GM12878 (cell line): ENCODE results near the gene SINHCAF. TPM values are rescaled to one million over a fixed set of nuclear protein-coding genes. Genes with fewer than 3 reads are reported as not detected.

Experiments used
- ATAC-seq: fragments of 200-7000 bp; cut with Tn5 transposase; 3 replicates; pipeline ENCODE4 v1.9.1; 2020; ENCODE audit warnings: mild to moderate bottlenecking, moderate library complexity
- BruUV-seq: library from RNA; stranded (reverse); fragments of 400-500 nt; replicated peaks from 2 replicates; lab custom pipeline; 2021; lab: Mats Ljungman, UMichigan
- CTCF ChIA-PET: fragments of 300-600 bp; sonication (Branson Sonifier 250); formaldehyde crosslinking; extraction: SDS; loops from one replicate; lab custom pipeline; 2021; ENCODE audit warnings: inconsistent platforms; lab: Yijun Ruan, JAX
- POLR2A ChIA-PET: fragments of 350-600 bp; formaldehyde crosslinking; extraction: SDS; loops from one replicate; lab custom pipeline; 2021; ENCODE audit warnings: inconsistent platforms; lab: Charles Lee
- RAD21 ChIA-PET: fragments of 300-600 bp; sonication (Branson Sonifier 250); formaldehyde crosslinking; loops from one replicate; lab custom pipeline; 2023; ENCODE audit warnings: antibody characterized with exemption; ENCODE audit not compliant: unreplicated experiment; lab: Charles Lee
- SMC1A ChIA-PET: fragments of 300-600 bp; sonication (Branson Sonifier 250); formaldehyde crosslinking; loops from one replicate; lab custom pipeline; 2023; ENCODE audit not compliant: unreplicated experiment, uncharacterized antibody; lab: Charles Lee
- DNase-seq: peaks from one replicate; pipeline ENCODE4 v3.0.0-alpha.2; 2011; ENCODE audit warnings: low read depth, low spot score
- FAIRE-seq: peaks from 3 replicates; lab custom pipeline; 2011; peaks lifted over from hg19 to GRCh38; lab: Jason Lieb, UNC
- H2AFZ ChIP-seq: 2 replicates; pipeline ENCODE4 v1.6.0; 2011; ENCODE audit warnings: low read depth, low read length, control low read depth; ENCODE audit not compliant: control insufficient read depth
- H3K27ac ChIP-seq: 2 replicates; pipeline ENCODE4 v1.5.1; 2011; ENCODE audit warnings: control low read depth; ENCODE audit not compliant: control insufficient read depth, insufficient read depth
- H3K27me3 ChIP-seq, 2 experiments: replicated peaks in 1 of 2; 2 replicates each; pipeline versions ENCODE4 v1.6.0 to v1.6.1; 2011; ENCODE audit warnings: low read length in 1 of 2; ENCODE audit not compliant: control insufficient read depth in 2 of 2, insufficient read depth in 2 of 2
- H3K36me3 ChIP-seq, 2 experiments: 2 replicates each; pipeline ENCODE4 v1.5.1; 2011; ENCODE audit warnings: low read length in 1 of 2; ENCODE audit not compliant: control insufficient read depth in 2 of 2, insufficient read depth in 2 of 2
- H3K4me1 ChIP-seq: 2 replicates; pipeline ENCODE4 v1.6.1; 2011; ENCODE audit warnings: mild to moderate bottlenecking, low read length, moderate library complexity, mixed read lengths; ENCODE audit not compliant: control insufficient read depth, insufficient read depth
- H3K4me2 ChIP-seq: 2 replicates; pipeline ENCODE4 v1.6.0; 2011; ENCODE audit warnings: control low read depth; ENCODE audit not compliant: control insufficient read depth, insufficient read depth
- H3K4me3 ChIP-seq: fragments of 200-600 bp; sonication (generic); 2 replicates; pipeline ENCODE4 v1.5.1; 2016
- H3K79me2 ChIP-seq: 2 replicates; pipeline ENCODE4 v1.6.0; 2011; ENCODE audit warnings: low read length; ENCODE audit not compliant: control insufficient read depth, insufficient read depth
- H3K9ac ChIP-seq: 2 replicates; pipeline ENCODE4 v1.8.0; 2011; ENCODE audit warnings: low read length, control low read depth, mixed read lengths; ENCODE audit not compliant: control insufficient read depth, insufficient read depth
- H3K9me3 ChIP-seq: replicated peaks from 3 replicates; pipeline ENCODE4 v1.5.1; 2011; ENCODE audit warnings: mild to moderate bottlenecking, low read length; ENCODE audit not compliant: control insufficient read depth, insufficient read depth
- H4K20me1 ChIP-seq: 2 replicates; pipeline ENCODE4 v1.6.0; 2011; ENCODE audit not compliant: control insufficient read depth, insufficient read depth
- BCL11A ChIP-seq: IDR thresholded peaks from 2 replicates; pipeline ENCODE4 v1.6.1; 2011; ENCODE audit warnings: low read depth, low read length
- BMI1 ChIP-seq: fragments of 450-650 bp; IDR thresholded peaks from 2 replicates; pipeline ENCODE4 v1.6.1; 2016; ENCODE audit warnings: mild to moderate bottlenecking, moderate library complexity, borderline replicate concordance
- HDAC2 ChIP-seq: fragments of 200-600 bp; sonication (generic); IDR thresholded peaks from 2 replicates; pipeline ENCODE4 v1.6.1; 2017
- MTA2 ChIP-seq: fragments of 450-650 bp; IDR thresholded peaks from 2 replicates; pipeline ENCODE4 v1.6.1; 2016; ENCODE audit warnings: low read depth, mild to moderate bottlenecking, moderate library complexity
- RELA ChIP-seq: fragments of 450-650 bp; IDR thresholded peaks from 2 replicates; pipeline ENCODE4 v1.8.0; 2014; ENCODE audit warnings: borderline replicate concordance; ENCODE audit not compliant: partially characterized antibody
- TARDBP ChIP-seq: IDR thresholded peaks from 2 replicates; pipeline ENCODE4 v1.6.1; 2016; ENCODE audit warnings: borderline replicate concordance
- YY1 ChIP-seq: IDR thresholded peaks from 2 replicates; pipeline ENCODE4 v1.6.1; 2011; ENCODE audit warnings: low read depth, mild to moderate bottlenecking, low read length
- ZBED1 ChIP-seq: IDR thresholded peaks from 2 replicates; pipeline ENCODE4 v1.6.1; 2016; ENCODE audit warnings: borderline replicate concordance
- WGBS: methylation state at CpG from one replicate; pipeline ENCODE4 v1.1.6; 2016; ENCODE audit warnings: low lambda C conversion rate; ENCODE audit not compliant: insufficient replicate concordance, insufficient coverage; ENCODE audit errors: missing lambda C conversion rate; 5-methylcytosine and 5-hydroxymethylcytosine counted together
- in situ Hi-C: fragments of 300-500 bp; cut with MboI; formaldehyde crosslinking; loops from 9 replicates; pipeline ENCODE4 v1.14.3; 2018; ENCODE audit warnings: mixed read lengths
- intact Hi-C: fragments of 100-400 bp; cut with micrococcal nuclease; formaldehyde crosslinking; loops from one replicate; pipeline ENCODE4 v1.14.2; 2022; ENCODE audit not compliant: unreplicated experiment
- polyA plus RNA-seq, 11 experiments: library from polyadenylated mRNA; depleted of rRNA in 4 of 11; unstranded in 6 of 11; stranded (reverse) in 5 of 11; fragments of >200 nt; fragmentation: Nextera tagmentation in 4 of 11; fragmentation: Illumina TruSeq in 1 of 11; extraction: Ambion mirVana in 4 of 11; extraction: Trizol in 1 of 11; gene quantifications; 1 replicate in 1 of 11; 2 replicates in 10 of 11; pipeline versions ENCODE4 v1.2.1 to v1.2.3, GENCODE V29; 2011 to 2016; ENCODE audit warnings: inconsistent platforms in 2 of 11, missing spikeins in 2 of 11, low read depth in 1 of 11
- total RNA-seq, 4 experiments: library from RNA; depleted of rRNA in 3 of 4; stranded (reverse); fragments of >200 nt in 3 of 4; fragmentation: Illumina TruSeq in 1 of 4; extraction: Trizol in 1 of 4; gene quantifications; 2 replicates each; pipeline versions ENCODE4 v1.2.1 to v1.2.3, GENCODE V29; 2013 to 2021
- TF ChIP-seq, protein P1 (sequence below): fragments of 450-650 bp; IDR thresholded peaks from 2 replicates; pipeline ENCODE4 v1.6.1; 2016; ENCODE audit warnings: mild to moderate bottlenecking
- TF ChIP-seq, protein P2 (sequence below): IDR thresholded peaks from 2 replicates; pipeline ENCODE4 v1.6.1; 2012; ENCODE audit warnings: low read depth, low read length, improper control_type of control experiment
- TF ChIP-seq, protein P3 (sequence below): fragments of 450-650 bp; IDR thresholded peaks from 2 replicates; pipeline ENCODE4 v1.6.1; 2018; ENCODE audit warnings: borderline replicate concordance, mild to moderate bottlenecking; ENCODE audit not compliant: partially characterized antibody
- TF ChIP-seq, protein P4 (sequence below), 3 experiments: IDR thresholded peaks in 2 of 3; conservative IDR thresholded peaks in 1 of 3; 2 replicates each; pipeline ENCODE4 v1.5.1; 2011; ENCODE audit warnings: low read depth in 3 of 3, low read length in 3 of 3, mild to moderate bottlenecking in 3 of 3, control low read depth in 2 of 3, moderate library complexity in 2 of 3, inconsistent platforms in 1 of 3, mixed read lengths in 1 of 3; ENCODE audit not compliant: control insufficient read depth in 2 of 3, insufficient read depth in 1 of 3; ENCODE audit errors: extremely low read depth in 1 of 3
- TF ChIP-seq, protein P5 (sequence below): IDR thresholded peaks from 2 replicates; pipeline ENCODE4 v1.6.1; 2012; ENCODE audit warnings: low read depth, low read length, improper control_type of control experiment

SINHCAF gene
- total and polyA plus RNA-seq, 10 of the 15 experiments (the other 5 are each of a cell fraction or from before 2014, with no cell fraction given) = 60.4 to 156 (median 90.3) TPM

DNA sequence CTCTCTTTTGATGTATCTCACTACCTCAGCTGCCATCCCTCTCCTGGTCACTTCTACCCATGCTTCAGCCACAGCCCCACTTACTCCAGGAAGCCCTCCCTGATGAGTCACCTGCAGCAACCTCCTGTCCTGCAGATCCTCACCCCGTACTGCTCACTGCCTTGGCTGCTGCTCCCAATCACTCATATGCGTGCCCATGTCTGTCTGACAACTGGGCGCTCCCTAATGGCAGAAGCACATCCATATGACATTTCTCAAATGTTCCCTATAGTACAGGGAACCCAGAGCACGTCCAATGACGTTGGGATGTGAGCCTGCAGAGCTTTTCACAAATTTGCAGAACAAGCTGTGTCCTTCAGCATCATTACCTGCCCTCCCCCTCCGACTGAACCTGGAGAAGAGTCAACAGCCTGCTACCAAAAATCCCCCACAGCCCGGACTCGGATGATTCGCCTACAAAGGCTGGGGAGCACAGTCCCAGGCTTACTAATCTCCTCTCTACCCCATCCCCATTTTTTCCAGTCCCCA is 90.0 kb downstream of the SINHCAF start:
- Histone ChIP-seq H3K79me2 (no peaks in the 10 kb centered on the region), H3K9me3 (no peaks in the 10 kb centered on the region; the same call in 2 of the 3 replicates), H3K4me2 (no peak overlapping the region), H3K4me3 (no peak overlapping the region), H3K4me1 (peaks cover 12% of the 10 kb centered on the region), H3K36me3 (no peaks in the 10 kb centered on the region), H3K9ac (no peak overlapping the region), H4K20me1 (no peaks in the 10 kb centered on the region), H3K27me3 (no peaks in the 10 kb centered on the region; a peak in 1 of 4 replicates), H3K27ac (no peak overlapping the region), H2AFZ (no peak overlapping the region)
- ATAC-seq = no peak
- no TSS peak for BruUV-seq
- CTCF ChIA-PET = interaction anchor here (1.5 to 5.5 kb wide), 5 partner anchors 16 to 387 kb away, joined by 4 to 100 read pairs (median 18); no protein-coding TSS in a partner anchor
- FAIRE-seq = no peak
- POLR2A ChIA-PET = no interaction called here
- intact Hi-C loops (no loop called here), in situ Hi-C loops (loop anchor here (5.0 kb wide), 2 partner anchors 119 to 389 kb away; no protein-coding TSS in a partner anchor)
- no peak for DNase-seq
- SMC1A ChIA-PET = interaction anchor here (1.2 to 3.8 kb wide), 3 partner anchors 32 to 388 kb away, joined by 5 to 15 read pairs (median 6); no protein-coding TSS in a partner anchor
- RAD21 ChIA-PET = interaction anchor here (2.3 kb wide), 1 partner anchor 384 kb away, joined by 6 read pairs; no protein-coding TSS in a partner anchor
- TF ChIP-seq YY1 = no peak
- no peak for TF ChIP-seq RELA
- TF ChIP-seq, protein P1, sequence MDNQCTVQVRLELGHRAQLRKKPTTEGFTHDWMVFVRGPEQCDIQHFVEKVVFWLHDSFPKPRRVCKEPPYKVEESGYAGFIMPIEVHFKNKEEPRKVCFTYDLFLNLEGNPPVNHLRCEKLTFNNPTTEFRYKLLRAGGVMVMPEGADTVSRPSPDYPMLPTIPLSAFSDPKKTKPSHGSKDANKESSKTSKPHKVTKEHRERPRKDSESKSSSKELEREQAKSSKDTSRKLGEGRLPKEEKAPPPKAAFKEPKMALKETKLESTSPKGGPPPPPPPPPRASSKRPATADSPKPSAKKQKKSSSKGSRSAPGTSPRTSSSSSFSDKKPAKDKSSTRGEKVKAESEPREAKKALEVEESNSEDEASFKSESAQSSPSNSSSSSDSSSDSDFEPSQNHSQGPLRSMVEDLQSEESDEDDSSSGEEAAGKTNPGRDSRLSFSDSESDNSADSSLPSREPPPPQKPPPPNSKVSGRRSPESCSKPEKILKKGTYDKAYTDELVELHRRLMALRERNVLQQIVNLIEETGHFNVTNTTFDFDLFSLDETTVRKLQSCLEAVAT = no peak
- no peak for TF ChIP-seq HDAC2
- TF ChIP-seq, protein P2, sequence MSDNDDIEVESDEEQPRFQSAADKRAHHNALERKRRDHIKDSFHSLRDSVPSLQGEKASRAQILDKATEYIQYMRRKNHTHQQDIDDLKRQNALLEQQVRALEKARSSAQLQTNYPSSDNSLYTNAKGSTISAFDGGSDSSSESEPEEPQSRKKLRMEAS = no peak
- TF ChIP-seq, protein P3, sequence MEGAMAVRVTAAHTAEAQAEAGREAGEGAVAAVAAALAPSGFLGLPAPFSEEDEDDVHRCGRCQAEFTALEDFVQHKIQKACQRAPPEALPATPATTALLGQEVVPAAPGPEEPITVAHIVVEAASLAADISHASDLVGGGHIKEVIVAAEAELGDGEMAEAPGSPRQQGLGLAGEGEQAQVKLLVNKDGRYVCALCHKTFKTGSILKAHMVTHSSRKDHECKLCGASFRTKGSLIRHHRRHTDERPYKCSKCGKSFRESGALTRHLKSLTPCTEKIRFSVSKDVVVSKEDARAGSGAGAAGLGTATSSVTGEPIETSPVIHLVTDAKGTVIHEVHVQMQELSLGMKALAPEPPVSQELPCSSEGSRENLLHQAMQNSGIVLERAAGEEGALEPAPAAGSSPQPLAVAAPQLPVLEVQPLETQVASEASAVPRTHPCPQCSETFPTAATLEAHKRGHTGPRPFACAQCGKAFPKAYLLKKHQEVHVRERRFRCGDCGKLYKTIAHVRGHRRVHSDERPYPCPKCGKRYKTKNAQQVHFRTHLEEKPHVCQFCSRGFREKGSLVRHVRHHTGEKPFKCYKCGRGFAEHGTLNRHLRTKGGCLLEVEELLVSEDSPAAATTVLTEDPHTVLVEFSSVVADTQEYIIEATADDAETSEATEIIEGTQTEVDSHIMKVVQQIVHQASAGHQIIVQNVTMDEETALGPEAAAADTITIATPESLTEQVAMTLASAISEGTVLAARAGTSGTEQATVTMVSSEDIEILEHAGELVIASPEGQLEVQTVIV = no peak
- no peak for TF ChIP-seq TARDBP
- TF ChIP-seq BCL11A = no peak
- TF ChIP-seq, protein P4, sequence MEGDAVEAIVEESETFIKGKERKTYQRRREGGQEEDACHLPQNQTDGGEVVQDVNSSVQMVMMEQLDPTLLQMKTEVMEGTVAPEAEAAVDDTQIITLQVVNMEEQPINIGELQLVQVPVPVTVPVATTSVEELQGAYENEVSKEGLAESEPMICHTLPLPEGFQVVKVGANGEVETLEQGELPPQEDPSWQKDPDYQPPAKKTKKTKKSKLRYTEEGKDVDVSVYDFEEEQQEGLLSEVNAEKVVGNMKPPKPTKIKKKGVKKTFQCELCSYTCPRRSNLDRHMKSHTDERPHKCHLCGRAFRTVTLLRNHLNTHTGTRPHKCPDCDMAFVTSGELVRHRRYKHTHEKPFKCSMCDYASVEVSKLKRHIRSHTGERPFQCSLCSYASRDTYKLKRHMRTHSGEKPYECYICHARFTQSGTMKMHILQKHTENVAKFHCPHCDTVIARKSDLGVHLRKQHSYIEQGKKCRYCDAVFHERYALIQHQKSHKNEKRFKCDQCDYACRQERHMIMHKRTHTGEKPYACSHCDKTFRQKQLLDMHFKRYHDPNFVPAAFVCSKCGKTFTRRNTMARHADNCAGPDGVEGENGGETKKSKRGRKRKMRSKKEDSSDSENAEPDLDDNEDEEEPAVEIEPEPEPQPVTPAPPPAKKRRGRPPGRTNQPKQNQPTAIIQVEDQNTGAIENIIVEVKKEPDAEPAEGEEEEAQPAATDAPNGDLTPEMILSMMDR (IDR thresholded peaks at IDR 0.05 in 2 of 3, conservative IDR thresholded peaks at IDR 0.05 in 1 of 3; ENCODE audit: control insufficient read depth in 2 of 3, extremely low read depth in 1 of 3, insufficient read depth in 1 of 3, low read depth in 3 of 3, low read length in 3 of 3) = no peak
- no peak for TF ChIP-seq MTA2
- TF ChIP-seq BMI1 = no peak
- TF ChIP-seq ZBED1 = no peak
- TF ChIP-seq, protein P5, sequence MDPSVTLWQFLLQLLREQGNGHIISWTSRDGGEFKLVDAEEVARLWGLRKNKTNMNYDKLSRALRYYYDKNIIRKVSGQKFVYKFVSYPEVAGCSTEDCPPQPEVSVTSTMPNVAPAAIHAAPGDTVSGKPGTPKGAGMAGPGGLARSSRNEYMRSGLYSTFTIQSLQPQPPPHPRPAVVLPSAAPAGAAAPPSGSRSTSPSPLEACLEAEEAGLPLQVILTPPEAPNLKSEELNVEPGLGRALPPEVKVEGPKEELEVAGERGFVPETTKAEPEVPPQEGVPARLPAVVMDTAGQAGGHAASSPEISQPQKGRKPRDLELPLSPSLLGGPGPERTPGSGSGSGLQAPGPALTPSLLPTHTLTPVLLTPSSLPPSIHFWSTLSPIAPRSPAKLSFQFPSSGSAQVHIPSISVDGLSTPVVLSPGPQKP = no peak
- 54% methylated on average over 9 of the region's 9 CpGs for WGBS
